CD4-positive, alpha-beta T cell (primary cell): ENCODE measurements around the gene TBPL2. TPM values are rescaled to one million over a fixed set of nuclear protein-coding genes. Genes with fewer than 3 reads are reported as not detected.

ENCODE experiments used
- ATAC-seq: fragments of 200-7000 bp; cut with Tn5 transposase; one replicate; pipeline ENCODE4 v1.10.0; 2022; ENCODE audit warnings: mild to moderate bottlenecking; ENCODE audit not compliant: poor library complexity
- CTCF ChIA-PET: fragments of 350-600 bp; sonication (Branson Sonifier 250); formaldehyde crosslinking; loops from one replicate; lab custom pipeline; 2021; ENCODE audit warnings: antibody characterized with exemption, inconsistent platforms; lab: Charles Lee
- POLR2A ChIA-PET: fragments of 350-600 bp; sonication (Branson Sonifier 250); formaldehyde crosslinking; loops from one replicate; lab custom pipeline; 2021; ENCODE audit warnings: antibody characterized with exemption, inconsistent platforms; lab: Charles Lee
- DNase-seq, 14 experiments: peaks; one replicate each; pipeline ENCODE4 v3.0.0-alpha.2; 2013 to 2020; ENCODE audit warnings: mixed read lengths in 2 of 14
- H3K27ac ChIP-seq, 2 donors: one replicate each; pipeline versions ENCODE4 v1.5.1 to v1.7.0; 2013; ENCODE audit warnings: low read length in 2 of 2, low read depth in 1 of 2, mild to moderate bottlenecking in 1 of 2
- H3K27me3 ChIP-seq, 2 experiments: 1 replicate in 1 of 2; 2 replicates in 1 of 2; pipeline versions ENCODE4 v1.6.1 to v1.7.0; 2013; ENCODE audit warnings: low read length in 2 of 2, control low read depth in 1 of 2, mild to moderate bottlenecking in 1 of 2, moderate library complexity in 1 of 2; ENCODE audit not compliant: insufficient read depth in 2 of 2, control insufficient read depth in 1 of 2
- H3K36me3 ChIP-seq: one replicate; pipeline ENCODE4 v1.6.1; 2013; ENCODE audit warnings: low read length, control low read depth; ENCODE audit not compliant: insufficient read depth
- H3K4me1 ChIP-seq: one replicate; pipeline ENCODE4 v1.6.1; 2013; ENCODE audit warnings: low read length, control low read depth; ENCODE audit not compliant: insufficient read depth
- H3K4me3 ChIP-seq: one replicate; pipeline ENCODE4 v1.5.1; 2013; ENCODE audit warnings: mild to moderate bottlenecking, low read length, moderate library complexity
- H3K9me3 ChIP-seq, 2 experiments: 1 replicate in 1 of 2; 2 replicates in 1 of 2; pipeline versions ENCODE4 v1.6.1 to v1.7.0; 2013; ENCODE audit warnings: low read length in 2 of 2, mild to moderate bottlenecking in 2 of 2, control low read depth in 1 of 2, moderate library complexity in 1 of 2; ENCODE audit not compliant: control insufficient read depth in 1 of 2, insufficient read depth in 1 of 2
- H3K27ac Mint-ChIP-seq: one replicate; pipeline ENCODE4 v1.8.0; 2020; ENCODE audit warnings: mixed read lengths
- H3K27me3 Mint-ChIP-seq: one replicate; pipeline ENCODE4 v1.8.0; 2021; ENCODE audit warnings: mixed read lengths
- H3K36me3 Mint-ChIP-seq: one replicate; pipeline ENCODE4 v1.8.0; 2021; ENCODE audit warnings: low read depth, mixed read lengths
- H3K4me1 Mint-ChIP-seq: one replicate; pipeline ENCODE4 v1.8.0; 2021; ENCODE audit warnings: low read depth, mixed read lengths
- H3K4me3 Mint-ChIP-seq: one replicate; pipeline ENCODE4 v1.8.0; 2020; ENCODE audit warnings: mild to moderate bottlenecking, mixed read lengths
- H3K9me3 Mint-ChIP-seq: one replicate; pipeline ENCODE4 v1.8.0; 2020; ENCODE audit warnings: mixed read lengths
- intact Hi-C, 2 experiments: fragments of 100-400 bp; cut with DNase I in 1 of 2; cut with micrococcal nuclease in 1 of 2; formaldehyde crosslinking; loops; one replicate each; pipeline versions ENCODE4 v1.15.1 to v1.9.0; 2023 to 2025; cut with DNase I, micrococcal nuclease
- total RNA-seq, 174 experiments: library from RNA in 2 of 174; stranded (reverse) in 2 of 174; gene quantifications; one replicate each; pipeline ENCODE4 v1.2.3 and lab custom pipeline; 2021 to 2026
- TF ChIP-seq, protein P1 (sequence below): fragments of 200-600 bp; IDR thresholded peaks from one replicate; pipeline ENCODE4 v1.8.0; 2022; ENCODE audit warnings: antibody characterized with exemption, mild to moderate bottlenecking

The TBPL2 gene
- total RNA-seq, 2 experiments from 2014 or later, result not detected

DNA sequence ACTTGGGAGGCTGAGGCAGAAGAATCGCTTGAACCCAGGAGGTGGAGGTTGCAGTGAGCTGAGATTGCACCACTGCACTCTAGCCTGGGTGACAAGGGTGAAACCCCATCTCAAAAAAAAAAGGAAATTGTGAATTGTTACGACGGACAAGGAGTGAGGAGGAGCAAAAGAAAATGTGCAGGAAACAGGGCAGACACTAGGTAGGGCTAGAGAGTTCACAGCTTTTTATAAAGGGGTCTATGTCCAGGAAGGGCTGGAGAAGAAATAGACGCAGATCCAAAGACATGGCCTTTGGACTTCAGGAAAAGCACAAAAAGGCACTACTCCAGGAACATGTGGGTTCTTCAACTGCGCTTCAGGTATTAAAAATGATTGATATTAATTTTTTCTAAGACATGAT lies 63.2 kb downstream of the TBPL2 start:
- TF ChIP-seq, protein P1, sequence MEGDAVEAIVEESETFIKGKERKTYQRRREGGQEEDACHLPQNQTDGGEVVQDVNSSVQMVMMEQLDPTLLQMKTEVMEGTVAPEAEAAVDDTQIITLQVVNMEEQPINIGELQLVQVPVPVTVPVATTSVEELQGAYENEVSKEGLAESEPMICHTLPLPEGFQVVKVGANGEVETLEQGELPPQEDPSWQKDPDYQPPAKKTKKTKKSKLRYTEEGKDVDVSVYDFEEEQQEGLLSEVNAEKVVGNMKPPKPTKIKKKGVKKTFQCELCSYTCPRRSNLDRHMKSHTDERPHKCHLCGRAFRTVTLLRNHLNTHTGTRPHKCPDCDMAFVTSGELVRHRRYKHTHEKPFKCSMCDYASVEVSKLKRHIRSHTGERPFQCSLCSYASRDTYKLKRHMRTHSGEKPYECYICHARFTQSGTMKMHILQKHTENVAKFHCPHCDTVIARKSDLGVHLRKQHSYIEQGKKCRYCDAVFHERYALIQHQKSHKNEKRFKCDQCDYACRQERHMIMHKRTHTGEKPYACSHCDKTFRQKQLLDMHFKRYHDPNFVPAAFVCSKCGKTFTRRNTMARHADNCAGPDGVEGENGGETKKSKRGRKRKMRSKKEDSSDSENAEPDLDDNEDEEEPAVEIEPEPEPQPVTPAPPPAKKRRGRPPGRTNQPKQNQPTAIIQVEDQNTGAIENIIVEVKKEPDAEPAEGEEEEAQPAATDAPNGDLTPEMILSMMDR, result no peak
- H3K36me3 Mint-ChIP-seq, result peaks cover 78% of the 10 kb centered on the region
- H3K9me3 Mint-ChIP-seq, result no peaks in the 10 kb centered on the region
- H3K27ac Mint-ChIP-seq, result peak overlapping the region; percentile 80
- DNase-seq (no peak), ATAC-seq (no peak)
- H3K27ac ChIP-seq, result no peak overlapping the region
- peaks cover 56% of the 10 kb centered on the region for H3K36me3 ChIP-seq
- H3K4me3 ChIP-seq, result no peak overlapping the region
- H3K4me3 Mint-ChIP-seq, result no peak overlapping the region
- no peaks in the 10 kb centered on the region for H3K27me3 Mint-ChIP-seq
- POLR2A ChIA-PET, result no interaction called here
- peaks cover 33% of the 10 kb centered on the region for H3K4me1 Mint-ChIP-seq
- no peaks in the 10 kb centered on the region for H3K9me3 ChIP-seq
- no peaks in the 10 kb centered on the region for H3K27me3 ChIP-seq
- CTCF ChIA-PET, result interaction anchor here (1.1 to 1.3 kb wide), 2 partner anchors 23 to 69 kb away, joined by 3 to 5 read pairs; no protein-coding TSS in a partner anchor
- peaks cover 24% of the 10 kb centered on the region for H3K4me1 ChIP-seq
- intact Hi-C loops, result no loop called here

DNA sequence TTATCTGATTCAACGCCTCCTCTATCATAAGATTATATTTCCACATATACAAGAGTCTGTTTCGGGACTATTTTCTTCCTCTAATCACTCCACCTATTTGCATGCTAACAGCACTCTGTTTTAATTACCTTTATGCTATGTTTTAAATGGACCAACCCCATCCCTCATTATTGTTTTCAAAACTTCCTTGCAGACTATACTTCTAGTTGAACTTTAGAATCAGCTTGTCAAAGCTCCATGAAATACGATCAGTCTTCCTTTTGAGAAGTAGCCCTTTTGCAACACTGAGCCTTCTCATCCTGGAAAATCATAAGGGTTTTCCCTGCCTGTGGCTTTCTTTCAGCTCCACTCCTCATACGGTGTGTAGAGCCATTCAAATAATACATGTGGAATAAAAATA lies 65.6 kb downstream of the TBPL2 start:
- intact Hi-C loops, result no loop called here
- TF ChIP-seq, protein P1, result no peak
- H3K9me3 Mint-ChIP-seq, result no peaks in the 10 kb centered on the region
- POLR2A ChIA-PET, result interaction anchor here (1.0 to 1.3 kb wide), 5 partner anchors 11 to 323 kb away, joined by 3 to 4 read pairs (median 3); partner anchors contain the start of genes ATG14 and MAPK1IP1L
- no peaks in the 10 kb centered on the region for H3K27me3 Mint-ChIP-seq
- Histone ChIP-seq H3K9me3 (no peaks in the 10 kb centered on the region), H3K27ac (peak overlapping the region; percentile 44 to 68), H3K4me1 (peaks cover 27% of the 10 kb centered on the region), H3K36me3 (peaks cover 33% of the 10 kb centered on the region), H3K27me3 (no peaks in the 10 kb centered on the region), H3K4me3 (no peak overlapping the region)
- ATAC-seq (peak; percentile 5), DNase-seq (no peak)
- peak overlapping the region; percentile 22 for H3K4me3 Mint-ChIP-seq
- CTCF ChIA-PET, result interaction anchor here (0.7 to 4.0 kb wide), 5 partner anchors 20 to 323 kb away, joined by 4 to 19 read pairs (median 5); partner anchors contain the start of gene MAPK1IP1L
- peak overlapping the region; percentile 80 for H3K27ac Mint-ChIP-seq
- H3K4me1 Mint-ChIP-seq, result peaks cover 33% of the 10 kb centered on the region
- H3K36me3 Mint-ChIP-seq, result peaks cover 74% of the 10 kb centered on the region

DNA sequence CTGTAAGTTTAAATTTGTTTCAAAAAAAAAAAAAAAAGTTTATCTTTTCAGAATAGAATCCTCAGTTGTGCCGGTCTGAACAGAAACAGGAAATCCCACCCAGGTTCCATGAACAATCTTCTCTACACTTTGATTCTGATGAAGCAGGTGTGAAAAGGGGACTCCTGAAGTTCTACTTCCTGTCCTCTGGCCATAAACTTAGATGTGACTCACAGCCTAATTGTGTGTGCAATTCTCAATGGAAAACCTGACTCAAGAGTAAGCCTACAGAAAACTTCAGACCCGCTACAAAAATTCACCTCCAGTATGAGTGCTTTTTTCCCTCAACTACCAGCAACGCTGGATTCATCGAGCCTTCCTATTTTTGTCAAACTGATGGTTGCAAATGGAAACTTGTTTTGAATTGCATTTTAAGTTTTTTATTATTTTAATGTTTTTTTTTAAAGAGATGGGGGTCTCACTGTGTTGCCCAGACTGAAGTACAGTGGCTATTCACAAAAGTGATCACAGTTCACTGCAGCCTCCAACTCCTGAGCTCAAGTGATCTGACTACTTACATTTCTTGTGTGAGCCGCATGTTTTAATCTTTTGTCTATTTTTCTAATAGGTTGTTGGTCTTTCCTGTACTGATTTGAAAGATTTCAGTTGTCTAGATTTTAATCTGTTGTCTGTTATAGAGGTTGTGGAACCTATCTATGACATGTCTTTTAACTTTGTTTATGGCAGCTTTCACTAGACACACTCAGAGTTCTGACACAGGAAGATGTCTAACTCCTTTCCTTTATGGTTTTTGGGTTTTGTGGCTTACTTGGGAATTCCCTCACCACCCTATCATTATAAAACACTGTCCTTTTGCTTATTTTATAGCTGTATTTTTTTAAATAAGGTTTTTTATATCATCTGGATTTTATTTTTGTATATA lies 66.4 kb downstream of the TBPL2 start:
- POLR2A ChIA-PET, result interaction anchor here (0.8 to 1.3 kb wide), 6 partner anchors 12 to 323 kb away, joined by 3 to 4 read pairs (median 3); partner anchors contain the start of genes ATG14 and MAPK1IP1L
- CTCF ChIA-PET, result interaction anchor here (0.6 to 4.0 kb wide), 5 partner anchors 19 to 323 kb away, joined by 3 to 19 read pairs (median 5); partner anchors contain the start of gene MAPK1IP1L
- Mint-ChIP-seq H3K36me3 (peaks cover 78% of the 10 kb centered on the region), H3K9me3 (no peaks in the 10 kb centered on the region), H3K4me3 (peak overlapping the region; percentile 32), H3K4me1 (peaks cover 33% of the 10 kb centered on the region), H3K27me3 (no peaks in the 10 kb centered on the region), H3K27ac (peak overlapping the region; percentile 80)
- ATAC-seq, result peak; percentile 90
- intact Hi-C loops, result no loop called here
- H3K36me3 ChIP-seq, result peaks cover 34% of the 10 kb centered on the region
- peaks cover 27% of the 10 kb centered on the region for H3K4me1 ChIP-seq
- no peaks in the 10 kb centered on the region for H3K27me3 ChIP-seq
- H3K9me3 ChIP-seq, result no peaks in the 10 kb centered on the region
- no peak overlapping the region for H3K4me3 ChIP-seq
- DNase-seq, result peak in 5 of 14 experiments; percentile 20 to 87 (median 75)
- TF ChIP-seq, protein P1, result no peak
- H3K27ac ChIP-seq, result peak overlapping the region; percentile 55 to 68
